ENCODE data around the gene TRIM47. TPM values are rescaled to one million over a fixed set of nuclear protein-coding genes. Genes with fewer than 3 reads are reported as not detected.
A peak's percentile ranks its signal among the peaks of the same experiment; 100 is the strongest.

The TRIM47 gene
- total RNA-seq, 1 experiment from 2014 or later = 48.3 TPM

- Histone ChIP-seq H3F3A (ENCODE audit: insufficient read depth, low read depth) (peaks cover 53% of the 10 kb centered on the region), H3K4me1 (replicated peaks; ENCODE audit: insufficient read depth) (peaks cover 41% of the 10 kb centered on the region), H3K79me2 (ENCODE audit: low read depth) (0 out of 2 replicates have a peak, but pooled peaks cover 3% of the 10 kb centered on the region), H3K4me3 (peak overlapping the region; percentile 96), H2AFZ (peak overlapping the region; percentile 91), H3K27me3 (ENCODE audit: insufficient read depth, low read depth) (no peaks in the 10 kb centered on the region), H4K20me1 (ENCODE audit: insufficient read depth) (no peaks in the 10 kb centered on the region), H3K36me3 (ENCODE audit: low read depth) (no peaks in the 10 kb centered on the region), H3K27ac (peak overlapping the region; percentile 87), H3K9me2 (ENCODE audit: insufficient read depth) (no peaks in the 10 kb centered on the region), H3K9me3 (ENCODE audit: insufficient read depth, low read depth) (no peaks in the 10 kb centered on the region), H3K4me2 (peak overlapping the region; percentile 85)
- ChIA-PET CTCF (interaction anchor here (0.6 to 1.4 kb wide), 6 partner anchors 22 to 113 kb away, joined by 3 to 7 read pairs (median 4); partner anchors contain the start of genes GALK1 and WBP2), POLR2A (ENCODE audit: unreplicated experiment) (interaction anchor here (0.6 to 0.7 kb wide), 4 partner anchors 13 to 61 kb away, joined by 4 to 5 read pairs (median 4); no protein-coding TSS in a partner anchor)
- TSS peak; percentile 36 for BruUV-seq (replicated peaks)
- peak; percentile 75 to 89 for DNase-seq
- no peak for TF ChIP-seq EZH2 (IDR thresholded peaks at IDR 0.05; ENCODE audit: low read depth)
- TF ChIP-seq, protein P1, sequence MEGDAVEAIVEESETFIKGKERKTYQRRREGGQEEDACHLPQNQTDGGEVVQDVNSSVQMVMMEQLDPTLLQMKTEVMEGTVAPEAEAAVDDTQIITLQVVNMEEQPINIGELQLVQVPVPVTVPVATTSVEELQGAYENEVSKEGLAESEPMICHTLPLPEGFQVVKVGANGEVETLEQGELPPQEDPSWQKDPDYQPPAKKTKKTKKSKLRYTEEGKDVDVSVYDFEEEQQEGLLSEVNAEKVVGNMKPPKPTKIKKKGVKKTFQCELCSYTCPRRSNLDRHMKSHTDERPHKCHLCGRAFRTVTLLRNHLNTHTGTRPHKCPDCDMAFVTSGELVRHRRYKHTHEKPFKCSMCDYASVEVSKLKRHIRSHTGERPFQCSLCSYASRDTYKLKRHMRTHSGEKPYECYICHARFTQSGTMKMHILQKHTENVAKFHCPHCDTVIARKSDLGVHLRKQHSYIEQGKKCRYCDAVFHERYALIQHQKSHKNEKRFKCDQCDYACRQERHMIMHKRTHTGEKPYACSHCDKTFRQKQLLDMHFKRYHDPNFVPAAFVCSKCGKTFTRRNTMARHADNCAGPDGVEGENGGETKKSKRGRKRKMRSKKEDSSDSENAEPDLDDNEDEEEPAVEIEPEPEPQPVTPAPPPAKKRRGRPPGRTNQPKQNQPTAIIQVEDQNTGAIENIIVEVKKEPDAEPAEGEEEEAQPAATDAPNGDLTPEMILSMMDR (conservative IDR thresholded peaks at IDR 0.05) = no peak
- intact Hi-C loops (cut with micrococcal nuclease; ENCODE audit: unreplicated experiment) = loop anchor here (1.0 to 2.0 kb wide), 4 partner anchors 22 to 192 kb away; partner anchors contain the start of genes UNK and WBP2
Observed at GRCh38 chr17:75876938-75877751, 1.2 kb downstream of the TRIM47 start.

- Histone ChIP-seq H3K27me3 (ENCODE audit: insufficient read depth, low read depth) (no peaks in the 10 kb centered on the region), H3K36me3 (ENCODE audit: low read depth) (no peaks in the 10 kb centered on the region), H3K9me2 (ENCODE audit: insufficient read depth) (no peaks in the 10 kb centered on the region), H3K4me1 (replicated peaks; ENCODE audit: insufficient read depth) (peaks cover 48% of the 10 kb centered on the region), H3F3A (ENCODE audit: insufficient read depth, low read depth) (peaks cover 60% of the 10 kb centered on the region), H2AFZ (peak overlapping the region; percentile 91; the same call in 1 of the 2 replicates), H3K79me2 (ENCODE audit: low read depth) (0 out of 2 replicates have a peak, but pooled peaks cover 3% of the 10 kb centered on the region), H3K4me3 (peak overlapping the region; percentile 96; the same call in 1 of the 2 replicates), H4K20me1 (ENCODE audit: insufficient read depth) (no peaks in the 10 kb centered on the region), H3K9me3 (ENCODE audit: insufficient read depth, low read depth) (no peaks in the 10 kb centered on the region), H3K4me2 (peak overlapping the region; percentile 85), H3K27ac (peak overlapping the region; percentile 87)
- BruUV-seq (replicated peaks) = TSS peak; percentile 7
- POLR2A ChIA-PET (ENCODE audit: unreplicated experiment) = interaction anchor here (0.5 to 1.7 kb wide), 6 partner anchors 21 to 857 kb away, joined by 3 to 16 read pairs (median 8); partner anchors contain the start of gene WBP2
- intact Hi-C loops (cut with micrococcal nuclease; ENCODE audit: unreplicated experiment) = loop anchor here (1.0 to 2.0 kb wide), 4 partner anchors 21 to 192 kb away; partner anchors contain the start of genes UNK and WBP2
- peak in 1 of 2 experiments; percentile 91 for DNase-seq
- CTCF ChIA-PET = interaction anchor here (0.6 to 1.1 kb wide), 10 partner anchors 21 to 275 kb away, joined by 3 to 7 read pairs (median 4); partner anchors contain the start of genes UNC13D and WBP2
- TF ChIP-seq, protein P1 (conservative IDR thresholded peaks at IDR 0.05) = no peak
- TF ChIP-seq EZH2 (IDR thresholded peaks at IDR 0.05; ENCODE audit: low read depth) = no peak
Observed at GRCh38 chr17:75876190-75876937, 2.0 kb downstream of the TRIM47 start.

GRCh38 chr17:75875940-75876189 is 2.5 kb downstream of the TRIM47 start:
- CTCF ChIA-PET = interaction anchor here (0.5 to 1.1 kb wide), 12 partner anchors 15 to 274 kb away, joined by 3 to 7 read pairs (median 4); partner anchors contain the start of genes UNC13D and WBP2
- no peaks in the 10 kb centered on the region for H4K20me1 ChIP-seq (ENCODE audit: insufficient read depth)
- H3K9me2 ChIP-seq (ENCODE audit: insufficient read depth) = no peaks in the 10 kb centered on the region
- no TSS peak for BruUV-seq (replicated peaks)
- H3K4me3 ChIP-seq = peak overlapping the region; percentile 96; the same call in 1 of the 2 replicates
- H3K27ac ChIP-seq = peak overlapping the region; percentile 87
- H3K27me3 ChIP-seq (ENCODE audit: insufficient read depth, low read depth) = no peaks in the 10 kb centered on the region
- POLR2A ChIA-PET (ENCODE audit: unreplicated experiment) = interaction anchor here (0.5 to 1.7 kb wide), 8 partner anchors 20 to 858 kb away, joined by 3 to 16 read pairs (median 8); partner anchors contain the start of gene WBP2
- no peak for TF ChIP-seq EZH2 (IDR thresholded peaks at IDR 0.05; ENCODE audit: low read depth)
- TF ChIP-seq, protein P1 (conservative IDR thresholded peaks at IDR 0.05) = no peak
- peak overlapping the region; percentile 85 for H3K4me2 ChIP-seq
- peaks cover 48% of the 10 kb centered on the region for H3K4me1 ChIP-seq (replicated peaks; ENCODE audit: insufficient read depth)
- DNase-seq = peak in 1 of 2 experiments; percentile 94
- H3K9me3 ChIP-seq (ENCODE audit: insufficient read depth, low read depth) = no peaks in the 10 kb centered on the region
- peak overlapping the region; percentile 60; the same call in 1 of the 2 replicates for H2AFZ ChIP-seq
- H3K36me3 ChIP-seq (ENCODE audit: low read depth) = no peaks in the 10 kb centered on the region
- intact Hi-C loops (cut with micrococcal nuclease; ENCODE audit: unreplicated experiment) = loop anchor here (1.0 to 2.0 kb wide), 4 partner anchors 21 to 191 kb away; partner anchors contain the start of genes UNK and WBP2
- H3F3A ChIP-seq (ENCODE audit: insufficient read depth, low read depth) = peaks cover 60% of the 10 kb centered on the region
- 0 out of 2 replicates have a peak, but pooled peaks cover 3% of the 10 kb centered on the region for H3K79me2 ChIP-seq (ENCODE audit: low read depth)
